Right kidney (tissue), 1 donor: ENCODE results near the gene ZBTB20.

Experiments
- DNase-seq: peaks from one replicate; pipeline ENCODE4 v3.0.0-alpha.2; 2016

ZBTB20 gene

DNA sequence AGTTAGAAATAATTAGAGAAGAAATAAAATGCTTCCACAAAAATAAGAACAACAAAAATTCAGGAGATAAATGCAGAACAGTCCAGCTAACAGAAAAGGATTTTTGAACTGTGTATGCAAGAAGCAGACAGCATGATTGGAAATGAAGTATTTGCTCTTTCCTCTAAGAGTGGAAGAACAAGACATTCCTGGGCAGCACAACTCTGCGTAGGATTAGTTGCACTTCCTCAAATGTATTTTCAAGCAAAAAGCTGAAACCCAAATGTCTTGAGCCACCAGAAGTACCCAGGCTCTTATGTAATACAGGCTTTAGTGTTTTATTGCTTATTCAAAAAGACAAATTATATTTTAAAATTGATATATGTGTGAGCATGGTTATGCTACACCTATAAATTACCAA is 127.2 kb downstream of the ZBTB20 start:
- no peak for DNase-seq

DNA sequence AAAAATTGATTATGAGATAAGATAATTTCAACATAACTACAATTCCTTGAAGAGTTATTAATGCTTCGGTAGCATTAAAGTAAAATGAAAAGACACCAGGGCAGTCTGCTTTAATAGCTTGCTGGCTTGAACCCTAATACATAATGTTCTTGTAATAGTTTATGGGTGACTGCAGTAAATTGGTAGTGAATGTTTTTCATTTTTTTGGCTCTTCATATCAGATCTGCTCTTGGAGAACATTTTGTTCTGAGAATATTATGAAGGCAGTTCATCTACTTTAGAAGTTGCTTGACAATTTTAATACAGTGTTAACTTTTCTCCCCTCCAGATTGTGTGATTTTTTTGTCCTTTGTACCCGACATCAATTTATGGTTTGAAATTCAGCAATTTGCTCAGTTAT is 128.4 kb downstream of the ZBTB20 start:
- DNase-seq = no peak

DNA sequence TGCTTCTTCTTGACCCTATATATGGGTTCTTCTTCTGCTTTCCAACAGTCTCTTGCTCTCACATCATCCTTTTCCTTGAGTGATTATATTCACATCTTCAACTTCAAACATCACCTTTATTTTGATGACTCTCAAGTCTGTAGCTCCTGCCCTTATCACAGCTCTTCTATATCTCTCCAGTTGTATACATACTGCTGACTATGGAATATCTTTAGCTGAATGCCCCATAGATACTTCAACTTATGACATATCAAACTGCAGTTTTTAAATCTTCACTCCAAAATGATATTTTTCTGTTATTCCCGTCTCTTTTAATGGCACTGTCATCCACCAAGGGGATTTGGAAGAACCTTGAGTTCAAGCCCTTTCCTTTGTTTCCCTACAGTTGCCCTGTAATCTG is 139.1 kb downstream of the ZBTB20 start:
- no peak for DNase-seq

DNA sequence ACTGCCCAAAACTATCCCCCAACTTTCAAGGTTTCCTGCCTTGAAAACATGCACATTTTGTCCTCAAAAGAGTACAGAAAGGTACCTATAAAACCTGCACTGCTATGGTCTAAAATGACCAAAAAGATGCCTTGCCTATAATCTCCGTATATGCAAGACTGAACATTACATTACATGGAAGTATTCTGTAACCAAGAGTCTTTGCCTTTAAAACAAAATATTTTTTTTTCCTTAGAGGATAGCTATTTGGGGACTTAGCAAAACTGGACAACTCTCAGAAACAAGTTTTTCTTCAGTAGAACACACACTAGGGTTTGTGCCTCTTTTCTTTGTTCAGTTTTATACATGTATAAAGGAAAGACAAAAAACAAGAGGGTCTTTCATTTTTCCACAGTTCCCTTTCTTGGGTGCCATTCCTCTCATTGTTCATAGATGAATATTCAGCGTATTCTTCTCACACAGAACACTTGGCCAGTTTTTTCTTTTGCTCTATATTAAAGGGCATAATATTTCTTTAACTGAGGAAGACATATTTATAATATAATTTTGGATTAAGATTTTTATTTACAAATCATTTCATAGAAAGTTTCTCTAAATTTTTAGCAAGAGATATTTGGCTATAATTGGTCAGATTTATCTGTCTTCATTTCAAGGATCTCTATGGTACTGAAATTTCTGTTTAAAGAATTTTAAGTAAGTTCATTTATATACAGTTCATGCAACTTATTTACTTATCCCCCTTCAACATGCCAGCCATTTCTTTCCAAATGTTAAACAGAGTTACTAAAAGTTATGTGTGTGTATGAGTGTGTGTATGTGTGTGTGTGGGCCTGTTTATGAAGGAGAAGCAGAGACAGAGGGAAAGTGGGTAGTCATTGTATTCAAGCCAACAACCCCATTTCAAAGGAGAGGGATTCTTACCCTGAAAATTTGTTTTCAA is 142.6 kb downstream of the ZBTB20 start:
- no peak for DNase-seq

DNA sequence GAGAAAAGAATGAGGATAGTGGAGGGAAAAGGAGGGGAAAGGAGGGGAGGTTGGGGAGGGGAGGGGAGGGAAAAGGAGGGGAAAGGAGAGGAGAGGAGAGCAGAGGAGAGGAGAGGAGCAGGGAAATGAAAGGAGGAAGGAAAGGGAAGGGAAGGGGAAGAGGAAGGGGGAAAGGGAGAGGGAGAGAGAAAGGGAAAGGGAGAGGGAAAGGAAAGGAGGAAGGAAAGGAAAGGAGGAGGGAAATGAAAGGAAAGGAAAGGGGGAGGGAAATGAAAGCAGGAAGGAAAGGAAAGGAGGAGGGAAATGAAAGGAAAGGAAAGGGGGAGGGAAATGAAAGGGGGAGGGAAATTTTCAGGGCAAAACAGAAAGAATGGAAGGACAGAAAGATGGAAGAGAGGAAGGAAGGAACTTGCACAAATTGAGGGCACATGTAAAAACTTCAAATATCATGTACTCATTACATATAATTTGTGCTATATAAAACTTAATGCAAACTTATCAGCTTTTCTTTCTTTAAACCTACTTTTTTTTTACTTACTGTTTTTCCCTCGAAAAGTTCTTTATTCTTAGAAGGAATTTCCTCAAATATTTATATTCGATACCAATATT is 148.0 kb downstream of the ZBTB20 start:
- no peak for DNase-seq

DNA sequence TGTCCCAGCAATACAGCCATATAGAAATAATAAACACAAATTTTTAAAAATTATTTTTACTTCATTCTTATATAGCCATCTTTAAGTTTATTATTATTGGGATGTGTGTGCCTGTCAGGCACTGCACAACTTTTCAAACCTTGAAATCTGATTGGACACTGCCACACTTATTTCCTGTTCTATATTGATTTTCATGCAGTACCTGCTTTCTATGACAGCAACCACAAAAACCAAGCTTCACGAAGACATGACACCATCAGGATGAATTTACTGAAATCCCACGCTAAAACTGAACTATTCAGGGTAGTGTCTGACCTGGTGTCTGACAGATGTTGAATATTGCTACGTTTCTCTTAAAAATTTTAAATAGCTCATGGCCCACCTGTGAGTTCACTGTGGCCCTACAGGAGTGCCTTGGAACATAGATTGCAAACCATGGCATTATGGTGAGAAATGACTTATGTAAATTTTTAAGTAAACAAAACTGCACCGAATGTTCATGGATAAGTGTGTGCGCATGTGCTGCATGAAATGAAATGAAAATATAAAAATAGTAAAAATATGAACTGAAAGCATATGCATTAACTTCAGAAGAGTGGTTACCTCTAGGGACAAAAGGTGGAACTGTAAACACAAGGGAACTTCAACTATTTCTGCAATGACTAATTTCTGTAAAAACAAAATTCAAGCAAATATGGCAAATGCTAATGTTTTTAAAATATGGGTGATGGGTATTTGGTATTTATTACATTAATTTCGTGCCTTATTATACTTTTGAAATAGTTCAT is 152.3 kb downstream of the ZBTB20 start:
- no peak for DNase-seq

DNA sequence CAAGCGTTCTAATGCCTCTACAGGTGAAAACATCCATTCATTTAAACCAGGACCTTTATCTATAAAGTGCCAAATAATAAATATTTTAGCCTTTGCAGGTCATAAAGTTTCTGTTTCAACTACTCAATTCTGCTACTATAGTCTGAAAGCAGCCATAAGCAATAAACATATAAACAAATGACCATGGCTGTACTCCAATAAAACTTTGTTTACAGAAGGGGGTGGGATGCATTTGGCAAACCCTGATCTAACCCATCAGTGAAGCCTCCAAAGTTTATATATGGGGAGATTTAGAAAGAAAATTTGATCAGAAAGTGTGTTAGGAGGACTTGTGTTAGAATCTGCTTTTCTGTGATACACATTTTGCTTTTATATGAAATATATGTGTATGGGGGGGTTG is 161.3 kb downstream of the ZBTB20 start:
- DNase-seq = no peak

DNA sequence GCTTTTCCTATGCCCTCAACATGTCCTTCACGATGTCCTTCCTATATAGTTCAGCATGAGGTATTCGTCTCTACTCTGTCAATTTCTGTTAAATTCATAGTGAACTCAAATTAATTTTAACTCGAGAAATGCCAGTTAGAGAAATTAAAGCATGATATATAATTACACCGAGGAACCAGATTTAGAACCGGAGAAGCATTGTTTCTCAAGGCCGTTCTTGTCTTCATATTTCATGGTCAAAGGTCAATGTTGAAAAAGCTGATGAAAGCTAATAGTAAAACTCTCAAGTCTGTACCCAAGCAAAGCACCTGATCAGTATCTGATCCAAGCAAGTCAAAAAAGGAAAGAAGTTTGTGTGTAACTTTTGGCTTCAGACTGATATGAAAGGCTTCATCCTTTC is 163.8 kb downstream of the ZBTB20 start:
- DNase-seq = no peak

DNA sequence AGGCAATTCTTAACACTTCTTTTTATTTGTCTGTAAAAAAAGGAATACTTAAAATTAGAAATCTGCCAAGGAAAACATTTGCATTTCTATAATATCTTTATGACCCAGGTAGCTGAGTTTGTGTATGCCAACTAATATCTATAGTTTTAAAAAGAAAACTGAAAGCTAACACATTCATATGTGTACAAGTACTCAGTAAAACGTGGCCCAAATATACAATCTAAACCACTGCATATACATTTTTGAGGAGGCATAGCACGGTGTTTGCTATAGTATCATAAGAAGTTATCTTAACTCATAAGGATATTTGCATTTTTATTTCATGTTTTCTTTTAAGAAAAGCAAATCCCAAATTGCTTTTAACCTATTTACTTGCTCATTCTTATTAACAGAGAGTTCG is 172.7 kb downstream of the ZBTB20 start:
- DNase-seq = no peak

DNA sequence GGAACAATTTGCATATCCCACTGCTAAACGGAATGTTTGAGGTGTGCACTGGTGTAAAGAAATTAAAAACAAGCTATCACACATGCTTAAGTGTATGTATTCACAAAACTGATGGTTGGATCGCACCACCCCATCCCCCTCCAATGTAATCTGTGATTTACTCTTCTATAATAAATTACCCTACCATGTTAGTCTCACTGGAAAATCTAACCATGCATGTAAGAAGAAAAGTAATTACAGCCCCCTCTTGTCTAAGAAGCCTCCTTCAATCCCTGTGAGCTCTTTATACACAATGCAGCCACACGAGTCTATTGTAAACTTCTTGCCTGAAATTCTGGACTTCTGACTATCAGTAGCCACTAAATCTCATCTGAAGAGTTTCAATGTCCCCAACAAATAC is 173.6 kb downstream of the ZBTB20 start:
- DNase-seq = peak; percentile 9

DNA sequence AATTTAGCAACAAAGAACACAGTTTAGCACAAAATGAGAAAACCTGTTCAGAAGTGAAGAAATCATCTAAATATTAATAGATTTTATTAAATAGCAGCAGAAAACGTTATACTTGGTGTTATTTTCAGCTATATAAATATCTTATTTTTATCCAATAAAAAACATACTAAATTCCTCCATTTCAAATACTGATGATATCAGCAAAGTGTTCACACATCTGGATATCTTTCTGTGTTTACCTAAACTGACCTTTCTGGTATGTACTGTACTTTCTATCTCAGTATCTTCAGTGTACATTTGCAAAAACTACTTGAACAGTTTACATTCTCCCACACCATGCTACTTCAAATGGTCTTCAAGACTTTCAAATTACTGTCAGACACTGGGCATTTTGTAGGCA is 179.9 kb downstream of the ZBTB20 start:
- no peak for DNase-seq

DNA sequence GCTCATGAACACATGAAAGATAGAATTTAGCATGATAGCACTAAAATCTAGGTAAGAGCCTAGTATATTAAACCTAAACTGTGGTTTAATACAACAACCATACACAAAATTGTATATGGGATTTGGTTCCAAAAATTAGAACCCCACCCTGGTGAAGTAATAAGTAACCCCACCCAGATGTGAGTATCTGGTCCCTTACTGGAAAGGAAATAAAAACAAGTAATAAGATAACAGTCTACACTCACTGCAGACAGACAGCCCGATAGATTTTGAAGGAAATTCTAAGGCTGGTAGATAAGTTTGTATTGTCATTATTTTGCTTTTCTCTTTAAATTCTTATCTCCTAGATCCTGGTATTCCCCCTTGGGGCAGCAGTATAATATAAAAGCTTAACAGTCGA is 184.9 kb downstream of the ZBTB20 start:
- DNase-seq = no peak

DNA sequence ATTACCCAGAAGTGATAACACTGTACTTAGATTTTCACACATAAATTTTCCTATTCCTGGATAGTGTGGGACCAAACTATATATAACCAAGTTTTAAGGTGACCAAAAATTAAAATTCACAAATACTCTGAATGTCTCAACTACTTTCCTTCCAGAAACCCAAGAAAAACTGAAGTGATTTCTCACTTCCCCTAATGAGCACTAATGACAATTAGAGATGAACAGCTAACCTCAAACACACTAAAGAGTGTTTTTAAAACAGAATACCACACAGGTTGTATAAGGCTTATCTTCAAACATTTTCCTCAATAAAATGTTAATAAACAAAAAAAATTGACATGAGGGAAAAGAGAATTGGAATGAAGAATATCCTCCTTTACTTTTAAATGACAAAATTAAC is 188.2 kb downstream of the ZBTB20 start:
- no peak for DNase-seq

DNA sequence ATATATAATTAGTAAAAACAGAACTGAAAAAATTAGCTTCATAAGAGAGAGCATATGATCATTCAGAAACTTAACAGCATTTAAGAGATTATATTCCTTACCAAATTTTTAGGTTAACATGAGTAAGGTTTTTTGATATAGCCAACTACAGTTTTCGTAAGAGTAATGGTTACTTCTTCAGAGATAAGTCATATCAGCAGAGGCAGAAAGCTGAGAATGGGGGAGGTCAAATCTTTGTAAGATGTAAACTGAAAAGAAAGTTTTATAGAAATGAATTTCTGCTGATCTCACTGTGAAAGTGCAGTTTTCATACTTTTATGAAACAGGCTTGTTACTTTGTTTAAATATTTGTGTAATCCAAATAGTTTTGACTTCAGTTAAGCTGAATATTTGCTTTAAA is 193.3 kb downstream of the ZBTB20 start:
- DNase-seq = no peak

DNA sequence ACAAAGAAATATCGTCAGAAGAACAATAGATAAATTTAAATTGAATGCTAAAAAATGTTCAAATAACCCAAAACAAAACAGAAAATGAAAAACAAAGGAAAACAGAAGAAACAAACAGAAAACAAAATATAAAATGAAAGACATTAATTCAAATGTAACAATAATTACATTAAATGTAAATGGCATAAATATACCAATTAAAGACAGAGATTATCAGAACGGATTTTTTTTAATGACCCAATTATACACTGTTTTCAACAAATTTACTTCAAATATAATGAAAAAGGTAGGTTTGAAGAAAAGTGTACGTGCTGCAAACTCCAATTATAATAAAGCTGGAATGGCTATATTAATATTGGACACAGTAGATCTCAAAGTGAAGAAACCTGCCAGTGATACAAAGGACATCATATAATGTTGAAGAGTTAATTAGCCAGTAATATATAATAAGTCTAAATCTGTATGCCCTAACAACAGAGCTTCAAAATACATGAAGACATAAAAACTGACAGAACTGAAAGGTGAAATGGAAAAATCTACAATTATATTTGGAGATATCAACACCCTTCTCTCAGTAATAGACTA is 193.8 kb downstream of the ZBTB20 start:
- DNase-seq = no peak

DNA sequence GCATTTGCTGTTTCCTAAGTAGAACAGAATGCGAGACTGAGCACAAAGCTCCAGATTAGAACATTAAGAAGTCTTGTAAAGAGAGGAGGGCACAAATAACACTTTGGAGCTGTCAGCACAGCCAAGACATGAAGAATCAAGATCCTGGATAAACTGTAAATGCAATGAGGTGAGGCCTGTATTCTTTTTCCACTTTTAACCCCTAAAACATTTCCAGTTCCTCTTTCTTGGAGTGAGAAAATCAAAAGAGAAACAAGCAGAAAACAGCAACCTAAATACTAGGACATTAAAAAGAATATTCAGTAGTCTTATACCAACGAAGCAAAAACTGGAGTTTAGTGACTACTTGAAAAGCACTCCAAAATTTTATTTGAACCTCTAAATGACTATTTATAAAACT is 204.3 kb downstream of the ZBTB20 start:
- DNase-seq = no peak

DNA sequence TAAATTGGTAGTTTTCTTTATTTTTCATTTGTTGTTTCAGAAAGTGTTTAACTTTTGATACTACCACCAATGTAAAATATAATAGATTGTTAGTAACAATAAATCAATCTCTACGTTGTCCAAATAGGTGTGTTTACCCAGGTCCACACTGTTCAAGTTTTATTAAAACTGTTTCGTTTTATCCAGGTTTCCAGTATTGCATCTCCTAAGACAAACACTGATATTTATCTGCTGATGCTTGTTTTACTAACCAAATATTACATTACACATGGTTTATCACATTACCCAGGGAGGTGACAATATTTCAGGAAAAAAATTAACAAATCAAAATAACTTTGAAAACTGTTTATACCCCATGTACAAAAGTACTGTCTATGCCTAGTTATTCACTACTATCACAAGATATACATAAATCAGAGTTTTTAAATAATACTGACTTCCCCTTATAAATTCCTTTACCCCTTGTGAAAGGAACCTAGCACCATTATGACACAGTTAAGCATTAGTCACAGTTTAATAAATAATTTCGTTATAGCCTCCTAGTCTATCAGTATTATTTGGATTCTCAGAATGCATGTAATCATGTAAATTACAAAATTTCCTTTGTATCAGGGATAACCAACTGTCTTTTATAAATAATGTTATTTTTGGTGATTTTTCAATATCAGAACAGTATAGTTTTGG is 205.3 kb downstream of the ZBTB20 start:
- DNase-seq = no peak

DNA sequence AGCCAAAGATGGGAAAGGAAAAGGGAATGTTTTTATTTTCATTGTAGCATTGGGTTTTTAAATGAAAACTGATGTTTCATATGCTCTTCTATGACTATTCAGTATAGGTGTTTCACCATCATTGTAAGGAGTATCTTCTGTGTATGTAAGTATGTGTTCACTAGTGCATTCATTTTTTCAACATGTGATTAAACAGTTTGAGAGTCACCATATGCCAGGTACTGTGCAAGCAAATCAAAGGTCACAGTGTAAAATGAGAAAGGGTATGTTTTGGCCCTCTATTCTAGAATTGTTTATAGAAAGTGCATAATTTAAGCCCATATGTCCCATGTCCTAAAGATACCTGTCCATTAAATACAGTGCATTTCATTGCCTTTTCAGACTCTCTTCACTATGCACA is 207.2 kb downstream of the ZBTB20 start:
- DNase-seq = no peak

DNA sequence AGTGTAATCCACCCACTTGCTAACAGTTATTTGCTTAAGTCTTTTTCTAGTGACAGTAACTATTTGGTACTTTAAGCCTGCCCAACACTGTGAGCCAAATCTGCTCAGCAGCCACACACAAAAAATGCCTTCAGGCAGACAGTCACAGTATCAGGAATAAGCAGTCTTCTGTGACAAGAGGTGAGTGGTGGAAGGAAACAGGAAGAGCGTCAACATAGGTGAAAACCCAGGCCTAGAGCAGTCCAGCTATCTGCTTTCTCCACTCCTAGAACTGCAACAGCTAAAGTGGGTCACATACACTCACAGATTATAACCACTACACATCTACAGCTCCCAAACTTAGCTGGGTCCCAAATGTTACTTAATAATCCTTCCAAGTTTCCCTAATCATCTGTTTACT is 213.7 kb downstream of the ZBTB20 start:
- DNase-seq = no peak

DNA sequence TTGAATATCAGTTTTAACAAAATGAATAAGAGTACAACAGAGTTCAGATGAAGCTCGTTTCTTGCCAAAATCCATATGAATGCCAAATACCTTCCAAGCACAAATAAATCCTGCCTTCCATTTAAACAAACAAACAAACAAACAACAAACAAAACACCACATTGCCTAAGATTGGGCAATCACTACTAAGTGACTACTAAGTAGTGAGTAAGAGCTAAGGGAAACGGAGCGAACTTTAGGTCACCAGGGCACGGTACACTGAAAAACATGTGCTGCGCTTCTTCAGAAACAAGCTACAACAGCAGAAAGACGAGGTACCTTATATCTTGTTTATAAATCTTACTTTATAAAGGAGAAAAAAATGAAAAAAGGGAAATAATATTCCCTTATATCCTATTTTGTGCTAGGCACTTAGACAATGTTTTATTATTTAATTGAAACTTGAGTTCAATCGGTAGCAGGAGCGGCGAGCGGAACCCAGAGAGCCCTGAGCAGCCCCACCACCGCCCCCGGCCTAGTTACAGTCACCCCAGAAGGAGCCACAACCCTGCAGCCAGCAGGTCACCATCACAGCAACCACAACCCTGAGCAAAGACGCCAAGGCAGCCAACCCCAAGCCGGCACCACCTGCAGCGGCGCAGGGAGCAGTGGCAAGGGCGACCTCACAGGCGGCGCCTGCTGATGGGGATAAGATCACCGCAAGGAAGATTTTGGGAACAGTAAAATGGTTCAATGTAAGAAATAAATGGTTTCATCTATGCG is 216.9 kb downstream of the ZBTB20 start:
- DNase-seq = no peak

DNA sequence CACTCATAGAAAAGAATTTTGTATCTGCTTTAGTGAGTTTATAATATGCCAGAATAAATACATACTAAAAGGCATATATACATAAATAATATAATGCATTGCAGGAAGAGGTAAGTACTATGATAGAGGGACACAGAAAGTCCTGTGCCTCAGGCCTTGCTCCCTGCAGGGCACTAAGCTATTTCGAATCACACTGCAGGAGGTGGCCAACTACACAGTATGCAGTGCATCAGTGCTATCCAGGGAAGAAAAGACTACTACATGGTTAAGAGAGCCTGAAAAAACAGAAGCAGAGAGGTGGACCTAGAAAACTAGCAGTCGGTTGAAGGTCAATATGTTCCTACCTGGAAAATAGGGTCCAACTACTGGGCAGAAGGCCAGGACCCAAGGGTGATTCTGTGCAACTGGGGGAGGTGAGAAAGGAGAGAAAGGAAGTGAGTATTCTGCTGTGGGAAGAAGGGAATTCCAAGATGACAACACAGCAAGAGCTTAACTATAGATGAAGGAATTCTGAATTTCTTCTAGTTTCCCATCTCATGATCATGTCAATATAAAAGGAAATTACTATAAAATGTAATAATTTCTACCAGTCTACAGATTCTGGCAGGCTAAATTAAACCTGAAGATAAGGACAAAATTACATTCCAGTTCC is 218.0 kb downstream of the ZBTB20 start:
- DNase-seq = no peak
